Lower leg skin (tissue), 4 donors: ENCODE results near the gene ROR1. TPM values are rescaled to one million over a fixed set of nuclear protein-coding genes. Genes with fewer than 3 reads are reported as not detected.

Experiments used
- DNase-seq, 2 donors: peaks; one replicate each; pipeline ENCODE4 v3.0.0-alpha.2; 2019; ENCODE audit warnings: low spot score in 2 of 2
- H3K4me3 ChIP-seq: fragments of 200-600 bp; sonication (generic); 2 replicates; pipeline ENCODE4 v1.5.1; 2017; ENCODE audit warnings: mild to moderate bottlenecking, low read depth; ENCODE audit not compliant: poor library complexity, severe bottlenecking
- CTCF ChIP-seq, 3 donors: fragments of 450-650 bp; IDR thresholded peaks; one replicate each; pipeline ENCODE4 v1.5.1; 2016; ENCODE audit warnings: antibody characterized with exemption in 3 of 3, mild to moderate bottlenecking in 3 of 3, moderate library complexity in 2 of 3
- POLR2A ChIP-seq, 2 donors: fragments of 450-650 bp; IDR thresholded peaks; one replicate each; pipeline ENCODE4 v1.6.1; 2016 to 2017; ENCODE audit warnings: antibody characterized with exemption in 2 of 2, mild to moderate bottlenecking in 1 of 2, moderate library complexity in 1 of 2
- WGBS, 2 donors: methylation state at CpG; one replicate each; pipeline ENCODE4 v1.1.5; 2018; 5-methylcytosine and 5-hydroxymethylcytosine counted together
- intact Hi-C: fragments of 100-400 bp; cut with DNase I; formaldehyde crosslinking; loops from one replicate; pipeline ENCODE4 v1.15.0; 2023; ENCODE audit warnings: low total_unique reads
- total RNA-seq, 4 donors: library from RNA; depleted of rRNA; stranded (reverse); fragments of >200 nt; gene quantifications; one replicate each; pipeline ENCODE4 v1.1.0, GENCODE V29; 2016

ROR1 gene
- total RNA-seq, 4 donors from 2014 or later, result 12.9 to 28.6 (median 22.5) TPM

GRCh38 chr1:63898428-63899196 lies 124.8 kb downstream of the ROR1 start:
- no peak for DNase-seq
- intact Hi-C loops, result no loop called here
- TF ChIP-seq CTCF (IDR thresholded peaks at IDR 0.05) (no peak), POLR2A (IDR thresholded peaks at IDR 0.05) (no peak)
- WGBS, 2 donors, result 63 to 73% methylated on average over 6 of the region's 6 CpGs
- no peak overlapping the region for H3K4me3 ChIP-seq

GRCh38 chr1:63901094-63901493 lies 127.3 kb downstream of the ROR1 start:
- 80 to 88% methylated on average over 6 of the region's 6 CpGs for WGBS, 2 donors
- DNase-seq, result no peak
- H3K4me3 ChIP-seq, result no peak overlapping the region
- intact Hi-C loops, result no loop called here
- TF ChIP-seq POLR2A (IDR thresholded peaks at IDR 0.05), result no peak
- TF ChIP-seq CTCF (IDR thresholded peaks at IDR 0.05), result no peak

- intact Hi-C loops, result no loop called here
- WGBS, 2 donors, result 41 to 71% methylated on average over 4 of the region's 4 CpGs
These were observed 129.2 kb downstream of the ROR1 start for GRCh38 chr1:63902844-63903589.

DNA sequence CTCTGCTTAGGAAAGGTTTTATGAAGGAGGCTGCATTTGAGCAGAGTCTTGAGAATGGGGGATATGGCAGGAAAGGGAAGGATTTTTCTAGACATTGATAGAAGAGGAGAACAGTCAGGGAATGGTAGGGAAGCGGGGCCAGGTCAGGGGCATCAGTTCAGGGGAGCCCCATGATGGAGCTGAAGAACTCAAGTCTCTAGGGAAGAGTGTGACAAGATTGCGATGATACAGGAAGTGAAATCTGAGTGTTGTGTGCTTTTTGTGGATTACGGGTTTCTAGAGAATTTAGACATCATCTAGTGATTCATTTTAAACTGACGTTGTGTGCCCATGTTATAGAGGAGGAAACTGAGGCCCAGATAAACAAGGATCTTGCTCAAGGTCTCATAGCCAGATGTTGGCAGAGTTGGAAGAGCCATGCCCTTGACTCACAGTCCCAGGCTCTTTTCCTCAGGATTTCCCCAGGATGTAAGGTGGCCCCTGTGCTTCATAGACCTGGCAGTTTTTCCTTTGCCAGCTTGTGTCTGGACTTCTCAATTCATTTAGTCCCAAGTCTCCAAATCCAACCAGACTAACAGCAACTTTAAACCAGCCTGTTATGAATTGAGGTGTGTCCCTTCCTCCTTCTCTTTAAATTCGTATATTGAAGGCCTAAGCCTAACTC lies 130.3 kb downstream of the ROR1 start:
- TF ChIP-seq CTCF (IDR thresholded peaks at IDR 0.05) (no peak), POLR2A (IDR thresholded peaks at IDR 0.05) (no peak)
- intact Hi-C loops, result no loop called here
- WGBS, 2 donors, result 75 to 84% methylated on average over 5 of the region's 5 CpGs
- H3K4me3 ChIP-seq, result no peak overlapping the region
- no peak for DNase-seq

More at GRCh38 chr1:63902844-63903589, 129.2 kb downstream of the ROR1 start:
- no peak overlapping the region for H3K4me3 ChIP-seq
- no peak for DNase-seq
- TF ChIP-seq POLR2A (IDR thresholded peaks at IDR 0.05) (no peak), CTCF (IDR thresholded peaks at IDR 0.05) (no peak)

- intact Hi-C loops, result no loop called here
- TF ChIP-seq CTCF (IDR thresholded peaks at IDR 0.05) (no peak), POLR2A (IDR thresholded peaks at IDR 0.05) (no peak)
- DNase-seq, result no peak
- no peak overlapping the region for H3K4me3 ChIP-seq
- WGBS, 2 donors, result 93 to 96% methylated on average over 2 of the region's 2 CpGs
These were observed 131.0 kb downstream of the ROR1 start for GRCh38 chr1:63904826-63905225.
